Ecto neural progenitor cell (in vitro differentiated cells): ENCODE results near the gene DNAJA1.

Experiments used
- DNase-seq: peaks from one replicate; pipeline ENCODE4 v3.0.0-alpha.2; 2018; ENCODE audit warnings: low spot score

The DNAJA1 gene

GRCh38 chr9:33029231-33029786 lies 4.2 kb downstream of the DNAJA1 start:
- DNase-seq = no peak

- DNase-seq = no peak
Measured at GRCh38 chr9:33030285-33030684, 5.2 kb downstream of the DNAJA1 start.

- no peak for DNase-seq
Measured at GRCh38 chr9:33032292-33032691, 7.2 kb downstream of the DNAJA1 start.

GRCh38 chr9:33032865-33033264 lies 7.8 kb downstream of the DNAJA1 start:
- DNase-seq = no peak

GRCh38 chr9:33040792-33041431 lies 15.8 kb downstream of the DNAJA1 start:
- DNase-seq = no peak

GRCh38 chr9:33041432-33042188 lies 16.5 kb downstream of the DNAJA1 start:
- DNase-seq = no peak

- DNase-seq = no peak
Measured at GRCh38 chr9:33042473-33042872, 17.4 kb downstream of the DNAJA1 start.

GRCh38 chr9:33043671-33044070 lies 18.6 kb downstream of the DNAJA1 start:
- DNase-seq = no peak

GRCh38 chr9:33044162-33044673 lies 19.1 kb downstream of the DNAJA1 start:
- peak; percentile 87 for DNase-seq

- DNase-seq = no peak
Measured at GRCh38 chr9:33044677-33045282, 19.7 kb downstream of the DNAJA1 start.

- no peak for DNase-seq
Measured at GRCh38 chr9:33046061-33046460, 21.0 kb downstream of the DNAJA1 start.

GRCh38 chr9:33048054-33048465 lies 23.0 kb downstream of the DNAJA1 start:
- no peak for DNase-seq

GRCh38 chr9:33049680-33050361 lies 24.7 kb downstream of the DNAJA1 start:
- DNase-seq = no peak

GRCh38 chr9:33051144-33051543 lies 26.1 kb downstream of the DNAJA1 start:
- no peak for DNase-seq

GRCh38 chr9:33065157-33066076 lies 40.3 kb downstream of the DNAJA1 start:
- no peak for DNase-seq

- DNase-seq = no peak
Measured at GRCh38 chr9:33068991-33069390, 43.9 kb downstream of the DNAJA1 start.

GRCh38 chr9:33076046-33077004 lies 51.3 kb downstream of the DNAJA1 start, which contains the start of gene SMU1:
TSS of gene SMU1 (minus strand) at chr9:33076674. CDS start at chr9:33076608, 66 bp downstream.
- DNase-seq = peak; percentile 97

GRCh38 chr9:33080534-33080933 lies 55.5 kb downstream of the DNAJA1 start:
- DNase-seq = no peak

GRCh38 chr9:33081128-33081851 lies 56.2 kb downstream of the DNAJA1 start:
- DNase-seq = peak; percentile 61
